Erythroblast (primary cell): ENCODE measurements around the gene NT5C1B.

Experiments used
- GATA1 ChIP-seq: IDR thresholded peaks from 2 replicates; pipeline ENCODE4 v1.6.1; 2011; ENCODE audit warnings: low read depth, mild to moderate bottlenecking, control low read depth, low read length, moderate library complexity
- POLR2A ChIP-seq: IDR thresholded peaks from 2 replicates; pipeline ENCODE4 v1.6.1; 2011; ENCODE audit warnings: mild to moderate bottlenecking, low read length

GRCh38 chr2:18589354-18589753, at the start of gene NT5C1B:
- TF ChIP-seq POLR2A (no peak), GATA1 (no peak)
